ENCODE results near the gene FANCC.

DNA sequence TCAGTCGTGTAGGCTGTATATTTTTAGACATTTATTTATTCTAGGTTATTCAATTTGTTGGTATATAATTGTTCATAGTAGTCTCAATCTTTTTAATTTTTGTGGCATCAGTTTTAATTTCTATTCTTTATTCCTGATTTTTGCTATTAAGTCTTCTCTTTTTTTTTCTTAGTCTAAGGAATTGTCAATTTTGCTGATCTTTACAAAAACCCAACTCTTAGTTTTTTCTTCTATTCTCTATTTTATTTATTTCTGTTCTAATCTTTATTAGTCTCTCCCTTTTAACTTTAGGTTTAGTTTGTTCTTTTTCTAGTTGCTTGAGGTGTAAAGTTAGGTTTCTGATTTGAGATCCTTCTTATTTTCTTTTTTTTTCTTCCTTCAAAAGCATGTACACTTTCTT, 152.5 kb downstream of the FANCC start:
- TF ChIP-seq, protein P1, sequence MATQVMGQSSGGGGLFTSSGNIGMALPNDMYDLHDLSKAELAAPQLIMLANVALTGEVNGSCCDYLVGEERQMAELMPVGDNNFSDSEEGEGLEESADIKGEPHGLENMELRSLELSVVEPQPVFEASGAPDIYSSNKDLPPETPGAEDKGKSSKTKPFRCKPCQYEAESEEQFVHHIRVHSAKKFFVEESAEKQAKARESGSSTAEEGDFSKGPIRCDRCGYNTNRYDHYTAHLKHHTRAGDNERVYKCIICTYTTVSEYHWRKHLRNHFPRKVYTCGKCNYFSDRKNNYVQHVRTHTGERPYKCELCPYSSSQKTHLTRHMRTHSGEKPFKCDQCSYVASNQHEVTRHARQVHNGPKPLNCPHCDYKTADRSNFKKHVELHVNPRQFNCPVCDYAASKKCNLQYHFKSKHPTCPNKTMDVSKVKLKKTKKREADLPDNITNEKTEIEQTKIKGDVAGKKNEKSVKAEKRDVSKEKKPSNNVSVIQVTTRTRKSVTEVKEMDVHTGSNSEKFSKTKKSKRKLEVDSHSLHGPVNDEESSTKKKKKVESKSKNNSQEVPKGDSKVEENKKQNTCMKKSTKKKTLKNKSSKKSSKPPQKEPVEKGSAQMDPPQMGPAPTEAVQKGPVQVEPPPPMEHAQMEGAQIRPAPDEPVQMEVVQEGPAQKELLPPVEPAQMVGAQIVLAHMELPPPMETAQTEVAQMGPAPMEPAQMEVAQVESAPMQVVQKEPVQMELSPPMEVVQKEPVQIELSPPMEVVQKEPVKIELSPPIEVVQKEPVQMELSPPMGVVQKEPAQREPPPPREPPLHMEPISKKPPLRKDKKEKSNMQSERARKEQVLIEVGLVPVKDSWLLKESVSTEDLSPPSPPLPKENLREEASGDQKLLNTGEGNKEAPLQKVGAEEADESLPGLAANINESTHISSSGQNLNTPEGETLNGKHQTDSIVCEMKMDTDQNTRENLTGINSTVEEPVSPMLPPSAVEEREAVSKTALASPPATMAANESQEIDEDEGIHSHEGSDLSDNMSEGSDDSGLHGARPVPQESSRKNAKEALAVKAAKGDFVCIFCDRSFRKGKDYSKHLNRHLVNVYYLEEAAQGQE (IDR thresholded peaks at IDR 0.05; ENCODE audit: low read depth) = no peak
- TF ChIP-seq, protein P2, sequence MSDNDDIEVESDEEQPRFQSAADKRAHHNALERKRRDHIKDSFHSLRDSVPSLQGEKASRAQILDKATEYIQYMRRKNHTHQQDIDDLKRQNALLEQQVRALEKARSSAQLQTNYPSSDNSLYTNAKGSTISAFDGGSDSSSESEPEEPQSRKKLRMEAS (IDR thresholded peaks at IDR 0.05) = no peak
- no peak for TF ChIP-seq RAD21 (IDR thresholded peaks at IDR 0.05; ENCODE audit: low read depth)

Measured in Ishikawa (cell line).